Activated CD4-positive, alpha-beta T cell treated with anti-CD3 and anti-CD28 coated beads, Interleukin-10, Interleukin-2, amounts not matched to agents 100 ng/mL and 50 ng/mL, durations not matched to agents 16 hours and 8 hours (primary cell): ENCODE results near the gene SLFN5.
"Not testable (repeated sequence)": the region's sequence is repeated elsewhere in the genome, so short reads cannot be mapped to it uniquely, and the experiment has no call there.

Experiments
- DNase-seq: peaks from one replicate; pipeline ENCODE4 v3.0.0-alpha.2; 2020

SLFN5 gene

GRCh38 chr17:35294756-35295155 lies 51.9 kb downstream of the SLFN5 start:
- DNase-seq: no peak

- no peak for DNase-seq
Measured at GRCh38 chr17:35295686-35296085, 52.8 kb downstream of the SLFN5 start.

GRCh38 chr17:35297666-35298065 lies 54.8 kb downstream of the SLFN5 start:
- DNase-seq: no peak

GRCh38 chr17:35298639-35299038 lies 55.8 kb downstream of the SLFN5 start:
- no peak for DNase-seq

- no peak for DNase-seq
Measured at GRCh38 chr17:35299135-35299534, 56.3 kb downstream of the SLFN5 start.

GRCh38 chr17:35309345-35309744 lies 66.5 kb downstream of the SLFN5 start:
- DNase-seq: not testable (repeated sequence)

GRCh38 chr17:35312346-35312745 lies 69.5 kb downstream of the SLFN5 start:
- no peak for DNase-seq

- peak; percentile 83 for DNase-seq
Measured at GRCh38 chr17:35312790-35313711, 70.2 kb downstream of the SLFN5 start.

- DNase-seq: no peak
Measured at GRCh38 chr17:35313875-35314409, 71.1 kb downstream of the SLFN5 start.

GRCh38 chr17:35314415-35315216 lies 71.7 kb downstream of the SLFN5 start:
- DNase-seq: peak; percentile 7

- DNase-seq: no peak
Measured at GRCh38 chr17:35315283-35315682, 72.4 kb downstream of the SLFN5 start.

- DNase-seq: no peak
Measured at GRCh38 chr17:35315971-35316370, 73.1 kb downstream of the SLFN5 start.

- DNase-seq: no peak
Measured at GRCh38 chr17:35322749-35323148, 79.9 kb downstream of the SLFN5 start.
